HuH-7.5 (cell line): ENCODE data around the gene SLC22A31.
"Not testable (repeated sequence)": the region's sequence is repeated elsewhere in the genome, so short reads cannot be mapped to it uniquely, and the experiment has no call there.

ENCODE experiments used
- DNase-seq: peaks from one replicate; pipeline ENCODE4 v3.0.0; 2011; ENCODE audit warnings: low spot score

The SLC22A31 gene

DNA sequence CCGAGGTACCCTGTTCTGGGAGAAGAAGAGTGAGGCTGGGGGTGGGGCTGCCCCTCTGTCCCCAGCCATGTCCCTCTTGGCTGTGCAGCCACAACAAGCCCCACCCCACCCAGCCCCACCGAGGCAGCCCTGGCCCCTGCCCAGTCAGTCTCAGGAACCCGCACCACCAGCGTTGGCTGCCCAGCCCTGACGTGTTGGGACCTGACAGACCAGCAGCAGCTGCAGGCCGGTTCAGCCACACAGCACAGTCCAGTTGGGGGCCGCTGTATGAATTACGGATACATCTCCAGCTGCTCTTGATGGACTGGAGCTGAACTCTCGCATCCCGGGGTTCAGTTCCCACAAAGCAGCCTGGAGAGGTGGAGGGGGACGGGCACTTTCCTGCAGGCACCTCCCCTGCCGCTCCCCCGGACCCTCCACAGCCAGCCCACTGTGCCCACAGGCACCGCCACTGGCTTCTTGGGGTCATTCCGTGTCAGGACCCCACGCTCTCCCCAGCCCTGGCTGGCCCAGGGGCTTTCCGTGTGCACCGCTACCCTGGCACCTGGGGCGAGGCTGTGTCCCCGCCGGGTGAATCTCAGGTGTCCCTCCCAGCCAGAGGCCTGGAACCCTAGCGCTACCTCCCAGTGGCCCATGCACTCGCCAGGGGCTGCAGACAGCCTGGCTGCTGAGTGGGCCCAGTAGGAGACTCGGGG is 21.7 kb downstream of the SLC22A31 start:
- no peak for DNase-seq

DNA sequence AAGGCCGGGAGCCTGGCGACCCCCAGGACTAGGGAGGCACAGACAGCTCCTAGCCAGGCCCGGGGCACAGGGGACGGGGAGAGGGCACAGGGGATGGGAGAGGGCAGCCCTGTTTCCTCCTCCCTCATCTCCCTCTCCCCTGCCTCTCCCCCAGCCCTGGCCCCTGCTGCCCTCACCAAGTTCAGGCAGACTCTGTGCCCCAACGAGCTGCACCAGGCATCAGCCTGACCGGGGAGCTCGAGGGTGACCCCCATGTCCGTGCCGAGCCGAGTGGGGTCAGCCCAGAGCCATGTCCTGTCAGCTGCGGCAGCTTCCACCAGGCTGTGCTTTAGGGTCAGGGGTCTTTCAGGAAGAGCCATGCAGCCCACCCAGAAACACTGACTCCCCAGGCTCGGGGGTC is 22.8 kb downstream of the SLC22A31 start:
- no peak for DNase-seq

GRCh38 chr16:89176717-89177116 is 23.6 kb downstream of the SLC22A31 start:
- no peak for DNase-seq

DNA sequence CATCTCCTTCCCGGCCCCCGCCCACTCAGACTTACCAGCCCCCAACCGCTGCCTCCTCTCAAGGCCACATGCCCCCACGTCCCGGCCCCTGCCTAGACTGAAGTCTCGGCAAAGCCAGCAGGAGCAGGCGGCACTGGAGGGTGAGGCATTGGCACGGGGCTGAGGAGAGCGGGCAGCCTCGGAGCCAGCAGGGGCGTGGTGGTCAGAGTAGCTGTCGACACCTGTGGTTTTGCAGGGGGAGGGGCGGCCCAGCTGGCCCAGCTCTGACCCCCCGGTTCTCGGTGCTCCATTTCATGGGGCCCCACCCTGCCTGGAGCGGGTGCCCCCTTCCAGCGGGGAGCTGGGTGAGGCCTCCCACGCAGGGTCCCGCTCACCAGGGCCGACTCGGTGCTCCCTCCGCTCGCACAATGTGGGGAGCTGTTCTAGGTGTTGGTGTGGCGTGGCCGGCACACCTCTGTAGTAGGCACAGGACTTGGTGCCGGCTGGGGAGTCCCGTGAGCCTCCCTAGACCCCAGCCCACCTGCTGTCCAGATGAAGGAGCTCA is 24.1 kb downstream of the SLC22A31 start:
- DNase-seq: no peak

GRCh38 chr16:89175280-89176146 is 24.8 kb downstream of the SLC22A31 start:
- no peak for DNase-seq

DNA sequence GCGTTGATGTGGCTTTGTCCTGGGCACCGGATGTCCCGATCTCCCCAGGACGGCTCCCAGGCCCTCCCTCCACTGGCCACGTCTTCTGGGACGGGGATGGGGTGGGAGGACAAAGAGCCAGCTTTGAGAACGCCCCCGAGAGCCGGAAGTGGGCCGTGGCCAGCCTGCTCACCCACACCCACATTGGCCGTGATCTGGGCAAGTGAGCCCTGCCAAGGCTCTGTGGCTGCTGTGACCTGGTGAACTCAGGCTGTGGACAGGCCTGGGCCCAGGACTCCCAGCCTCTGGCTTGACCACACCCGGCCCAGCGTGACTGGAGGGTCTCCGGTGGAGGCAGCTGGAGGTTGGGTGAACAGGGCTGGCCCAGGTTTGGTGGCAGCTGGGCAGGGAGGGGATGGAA is 25.5 kb downstream of the SLC22A31 start:
- DNase-seq: no peak

DNA sequence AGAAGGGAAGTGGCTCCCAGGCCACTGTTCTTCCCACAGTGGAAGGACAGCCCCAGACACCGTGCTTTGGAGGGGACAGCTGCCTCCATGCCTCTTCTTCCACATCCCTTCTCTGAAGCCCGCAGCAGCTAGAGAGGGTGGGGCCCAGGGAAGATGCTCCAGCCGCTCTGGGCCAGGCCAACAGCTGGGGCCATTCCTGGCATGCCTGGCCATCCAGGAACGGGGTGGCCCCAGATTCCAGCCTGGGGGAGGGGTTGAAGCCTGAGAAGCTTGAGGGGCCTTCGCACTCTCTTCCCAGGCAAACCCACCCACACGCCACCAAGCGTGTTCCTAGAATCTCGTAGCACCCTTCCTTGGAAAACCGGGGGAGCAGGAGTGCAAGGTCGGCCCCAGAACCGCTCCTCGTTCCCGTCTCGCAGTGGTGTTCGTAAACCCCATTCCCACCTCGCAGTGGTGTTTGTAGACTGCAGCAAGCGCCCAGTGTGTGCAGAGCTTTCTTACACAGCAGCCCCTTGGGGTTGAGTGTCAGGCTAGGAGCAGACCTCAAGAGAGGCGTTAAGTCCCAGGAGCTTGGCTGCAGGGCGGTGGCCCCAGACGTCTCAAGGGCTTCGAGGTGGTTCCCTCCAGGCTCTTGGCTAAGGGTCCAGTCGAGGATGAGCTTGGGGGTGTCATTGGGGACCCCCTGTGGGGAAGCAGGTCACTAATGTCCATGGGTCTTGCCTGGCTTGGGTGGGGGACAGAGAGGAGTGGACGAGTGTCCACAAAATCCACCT is 26.1 kb downstream of the SLC22A31 start:
- no peak for DNase-seq

- no peak for DNase-seq
Measured at GRCh38 chr16:89173174-89173921, 27.0 kb downstream of the SLC22A31 start.

GRCh38 chr16:89172528-89173173 is 27.7 kb downstream of the SLC22A31 start:
- no peak for DNase-seq

GRCh38 chr16:89172171-89172527 is 28.2 kb downstream of the SLC22A31 start:
- no peak for DNase-seq

DNA sequence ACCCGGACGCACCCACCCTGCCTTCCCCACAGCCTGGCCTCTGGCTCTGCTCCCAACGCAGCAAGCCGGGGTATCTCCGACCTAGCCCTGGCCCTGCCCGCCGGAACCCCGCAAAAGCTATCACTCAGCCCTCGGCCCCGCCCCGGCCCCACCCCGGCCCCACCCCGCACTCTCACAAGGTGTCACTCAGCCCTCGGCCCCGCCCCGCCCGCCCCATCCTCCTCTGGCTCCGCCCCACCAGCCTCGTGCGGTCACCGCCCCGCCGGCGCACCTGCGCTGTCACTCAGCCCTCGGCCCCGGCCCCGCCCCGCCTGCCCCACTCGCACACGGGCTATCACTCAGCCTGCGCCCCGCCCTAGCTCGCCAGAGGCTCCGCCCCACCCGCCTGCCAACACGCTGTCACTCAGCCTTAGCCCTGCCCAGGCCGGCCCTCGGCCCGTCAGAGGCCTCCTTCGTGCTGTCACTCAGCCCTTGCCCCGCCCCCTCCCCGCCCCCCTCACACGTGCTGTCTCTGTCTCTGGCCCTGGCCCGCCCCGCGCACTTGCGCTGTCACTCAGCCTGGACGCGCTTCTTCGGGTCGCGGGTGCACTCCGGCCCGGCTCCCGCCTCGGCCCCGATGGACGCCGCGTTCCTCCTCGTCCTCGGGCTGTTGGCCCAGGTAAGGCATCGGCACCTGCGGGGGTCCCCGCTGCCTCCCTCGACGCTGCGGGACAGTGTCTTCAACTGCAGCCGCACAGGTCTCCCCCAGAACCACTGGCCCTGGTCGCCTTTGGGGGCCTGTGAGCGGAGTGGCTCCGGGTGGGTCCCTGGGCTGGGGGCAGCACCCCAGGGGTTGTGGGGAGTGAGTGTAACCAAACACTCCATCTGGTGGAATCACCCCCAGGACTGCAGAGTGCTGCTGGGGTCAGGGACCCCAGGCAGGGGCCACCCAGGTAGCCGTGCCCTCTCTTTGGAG is 28.8 kb downstream of the SLC22A31 start, which contains the start of gene CDH15:
Gene CDH15 (plus strand): TSS at position 533 of the 955 bp plus-strand sequence. CDS start 84 bp downstream, at position 617.
- peak; percentile 100 for DNase-seq

GRCh38 chr16:89170346-89171215 is 29.8 kb downstream of the SLC22A31 start:
- DNase-seq: no peak

DNA sequence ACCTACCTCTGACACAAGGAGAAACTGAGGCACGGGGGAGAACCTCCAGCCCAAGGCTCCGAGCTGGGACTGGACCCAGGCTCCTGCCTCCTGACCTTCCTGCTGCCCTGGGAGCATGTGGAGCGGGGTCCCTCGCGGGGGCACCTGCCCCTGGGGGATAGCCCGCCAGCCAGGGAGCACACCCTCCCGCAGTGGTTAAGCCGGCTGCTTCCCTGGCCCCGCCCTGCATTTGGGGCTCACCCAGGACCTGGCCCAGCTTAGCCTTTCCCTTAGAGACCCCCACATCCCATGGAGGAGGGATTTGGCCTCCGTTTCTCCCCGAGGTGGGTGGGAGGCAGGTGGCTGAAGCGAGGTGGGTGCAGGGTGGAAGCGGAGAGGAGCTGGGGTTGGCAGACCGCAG is 30.6 kb downstream of the SLC22A31 start:
- DNase-seq: no peak

DNA sequence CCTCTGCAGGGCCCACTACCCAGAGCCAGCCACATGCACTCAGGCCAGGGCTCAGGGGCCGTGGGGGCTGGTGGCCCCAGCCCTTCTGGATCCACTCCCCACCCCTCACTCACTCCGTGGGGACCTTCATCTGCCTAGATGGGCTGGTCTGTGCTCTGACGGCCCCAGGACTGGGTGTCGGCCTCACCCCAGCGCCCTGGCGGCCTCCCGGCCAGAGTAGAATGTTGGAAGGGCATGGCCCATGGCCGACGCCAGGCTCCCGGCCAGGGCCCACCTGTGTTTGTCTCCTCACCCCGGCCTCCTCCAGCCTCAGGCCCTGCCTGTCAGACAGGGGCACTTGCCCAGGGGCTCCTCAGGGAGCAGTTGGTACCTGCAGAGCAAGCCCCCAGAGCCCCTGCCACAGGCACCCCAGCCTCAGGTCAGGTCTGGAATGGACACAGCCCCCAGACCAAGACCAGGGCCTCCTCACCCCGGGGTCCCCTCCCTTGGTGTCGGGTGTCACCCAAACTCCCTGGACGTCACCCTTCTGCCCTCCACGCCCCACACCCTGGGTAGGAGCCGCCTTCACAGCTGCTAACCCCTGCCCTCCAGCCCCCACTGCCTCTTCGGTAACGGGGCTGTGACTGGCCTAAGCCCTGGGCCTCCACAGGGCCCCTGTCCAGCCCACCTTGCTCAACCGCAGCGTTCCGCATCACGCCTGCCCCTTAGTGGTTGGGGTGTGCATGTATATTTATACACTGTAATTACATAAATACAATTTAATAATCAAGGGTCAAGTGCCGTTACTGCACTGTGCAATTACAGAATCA is 31.8 kb downstream of the SLC22A31 start:
- DNase-seq: no peak

GRCh38 chr16:89167425-89167941 is 32.9 kb downstream of the SLC22A31 start:
- peak; percentile 99 for DNase-seq

- no peak for DNase-seq
Measured at GRCh38 chr16:89166696-89167424, 33.5 kb downstream of the SLC22A31 start.

GRCh38 chr16:89165681-89165979 is 34.7 kb downstream of the SLC22A31 start:
- not testable (repeated sequence) for DNase-seq
